ENCODE data around the gene UBXN11. TPM values are rescaled to one million over a fixed set of nuclear protein-coding genes. Genes with fewer than 3 reads are reported as not detected.
A peak's percentile ranks its signal among the peaks of the same experiment; 100 is the strongest.

Gene UBXN11
- total and polyA plus RNA-seq, 7 donors, result 3.5 to 7.0 (median 4.2) TPM

GRCh38 chr1:26237230-26237966 lies 69.0 kb downstream of the UBXN11 start:
- 47 to 68% (median 51%) methylated on average over 6 of the region's 6 CpGs for WGBS, 3 donors
- Histone ChIP-seq H3K27me3 (ENCODE audit: insufficient read depth in 3 of 3, low read length in 2 of 3) (no peaks in the 10 kb centered on the region), H3K36me3 (ENCODE audit: insufficient read depth in 1 of 2, low read depth in 1 of 2) (peaks cover 0 to 22% of the 10 kb centered on the region in 2 donors), H3K4me1 (peaks cover 22% of the 10 kb centered on the region), H3K27ac (peak overlapping the region; percentile 89), H3K4me3 (peak overlapping the region; percentile 74), H3K9me3 (no peaks in the 10 kb centered on the region)
- TF ChIP-seq, protein P1, sequence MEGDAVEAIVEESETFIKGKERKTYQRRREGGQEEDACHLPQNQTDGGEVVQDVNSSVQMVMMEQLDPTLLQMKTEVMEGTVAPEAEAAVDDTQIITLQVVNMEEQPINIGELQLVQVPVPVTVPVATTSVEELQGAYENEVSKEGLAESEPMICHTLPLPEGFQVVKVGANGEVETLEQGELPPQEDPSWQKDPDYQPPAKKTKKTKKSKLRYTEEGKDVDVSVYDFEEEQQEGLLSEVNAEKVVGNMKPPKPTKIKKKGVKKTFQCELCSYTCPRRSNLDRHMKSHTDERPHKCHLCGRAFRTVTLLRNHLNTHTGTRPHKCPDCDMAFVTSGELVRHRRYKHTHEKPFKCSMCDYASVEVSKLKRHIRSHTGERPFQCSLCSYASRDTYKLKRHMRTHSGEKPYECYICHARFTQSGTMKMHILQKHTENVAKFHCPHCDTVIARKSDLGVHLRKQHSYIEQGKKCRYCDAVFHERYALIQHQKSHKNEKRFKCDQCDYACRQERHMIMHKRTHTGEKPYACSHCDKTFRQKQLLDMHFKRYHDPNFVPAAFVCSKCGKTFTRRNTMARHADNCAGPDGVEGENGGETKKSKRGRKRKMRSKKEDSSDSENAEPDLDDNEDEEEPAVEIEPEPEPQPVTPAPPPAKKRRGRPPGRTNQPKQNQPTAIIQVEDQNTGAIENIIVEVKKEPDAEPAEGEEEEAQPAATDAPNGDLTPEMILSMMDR (IDR thresholded peaks at IDR 0.05), result no peak
- ATAC-seq (no peak), DNase-seq (no peak)
- intact Hi-C loops (cut with DNase I), result loop anchor here (5.0 to 10.0 kb wide), 2 partner anchors 35 to 123 kb away; partner anchors contain the start of gene PDIK1L (in 1 of the 2)

- ATAC-seq (peak in 1 of 4 donors; percentile 1), DNase-seq (peak in 1 of 2 donors; percentile 16)
- Histone ChIP-seq H3K36me3 (ENCODE audit: insufficient read depth in 1 of 2, low read depth in 1 of 2) (peaks cover 0 to 1% of the 10 kb centered on the region in 2 donors), H3K4me3 (peak overlapping the region; percentile 74), H3K9me3 (no peaks in the 10 kb centered on the region), H3K4me1 (peaks cover 20% of the 10 kb centered on the region), H3K27ac (peak overlapping the region; percentile 89), H3K27me3 (ENCODE audit: insufficient read depth in 3 of 3, low read length in 2 of 3) (no peaks in the 10 kb centered on the region)
- 2 to 3% (median 3%) methylated on average over 30 of the region's 30 CpGs for WGBS, 3 donors
- TF ChIP-seq, protein P1 (IDR thresholded peaks at IDR 0.05), result no peak
- intact Hi-C loops (cut with DNase I), result loop anchor here (5.0 to 10.0 kb wide), 3 partner anchors 37 to 120 kb away; partner anchors contain the start of gene PDIK1L (in 1 of the 2)
Measured at GRCh38 chr1:26234644-26235370, 71.6 kb downstream of the UBXN11 start.

DNA sequence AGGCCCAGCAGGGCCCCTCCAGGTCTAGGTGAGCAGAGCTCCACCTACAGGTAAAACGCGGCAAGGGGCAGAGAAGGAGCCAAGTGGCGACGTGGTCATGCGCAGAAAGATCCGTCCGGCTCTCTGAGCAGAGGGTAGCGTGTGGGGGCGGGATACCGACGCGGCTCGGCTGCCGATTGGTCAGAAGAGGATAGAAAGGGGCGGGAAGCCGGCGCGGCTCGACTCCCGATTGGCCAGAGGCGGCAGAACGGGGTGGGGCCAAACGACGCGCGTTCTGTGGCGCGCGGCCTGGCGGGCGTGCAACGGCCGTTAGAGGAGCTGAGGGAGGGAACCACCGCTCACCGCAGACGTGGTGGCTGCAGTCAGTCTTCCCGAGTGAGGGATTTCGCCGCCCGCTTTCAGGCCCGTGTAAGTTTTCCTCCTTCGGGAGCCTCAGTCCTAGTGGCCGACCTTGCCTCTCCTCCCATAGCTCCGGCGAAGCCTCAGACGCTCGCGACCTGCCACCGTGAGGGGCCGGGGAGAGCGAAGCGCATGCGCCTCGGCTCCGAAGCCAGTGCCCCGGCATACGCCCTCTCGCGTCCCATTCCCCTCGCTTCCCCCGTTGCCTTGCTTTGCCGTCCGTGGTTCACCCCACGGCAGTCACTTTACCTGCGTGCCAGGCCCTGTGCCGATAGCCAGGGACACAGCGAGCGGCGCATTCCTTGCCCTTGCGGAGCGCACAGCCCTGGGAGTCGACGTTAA lies 72.4 kb downstream of the UBXN11 start, which contains the start of gene CEP85:
CEP85 (plus strand) TSS at position 298 of the 741 bp plus-strand sequence. CDS start 5,584 bp downstream, outside the sequence.
- Histone ChIP-seq H3K4me3 (peak within 1 kb of the TSS; percentile 74), H3K27me3 (ENCODE audit: insufficient read depth in 3 of 3, low read length in 2 of 3) (no peaks in the 10 kb centered on the region), H3K27ac (peak within 1 kb of the TSS; percentile 89), H3K4me1 (peaks cover 20% of the 10 kb centered on the region), H3K36me3 (ENCODE audit: insufficient read depth in 1 of 2, low read depth in 1 of 2) (no peaks in the 10 kb centered on the region), H3K9me3 (no peaks in the 10 kb centered on the region)
- DNase-seq, result peak; percentile 97 to 99
- intact Hi-C loops (cut with DNase I), result loop anchor here (5.0 to 10.0 kb wide), 2 partner anchors 52 to 119 kb away; partner anchors contain the start of gene PDIK1L (in 1 of the 2)
- TF ChIP-seq, protein P1 (IDR thresholded peaks at IDR 0.05), result peak; percentile 81
- peak; percentile 94 to 99 (median 97) for ATAC-seq
- 0% methylated on average over 50 to 73 of the region's 73 CpGs for WGBS, 3 donors

Other genes starting within 250 kb of the UBXN11 start
- gene TRIM63, start 239.0 kb downstream of the UBXN11 start, total RNA-seq, result 1,000 to 10,000 TPM in 1 of 4 donors, 100 to 1,000 TPM in 2, 10 to 100 TPM in 1; 74.2 to 2,937 (median 350) TPM
- 1,000 to 10,000 TPM in 2 of 3 donors, 100 to 1,000 TPM in 1; 369 to 2,799 (median 1,951) TPM for gene TRIM63, start 239.0 kb downstream of the UBXN11 start, polyA plus RNA-seq
- gene PDIK1L, start 194.8 kb downstream of the UBXN11 start, total RNA-seq, result 1 to 10 TPM; 3.1 to 7.0 (median 5.3) TPM
- 1 to 10 TPM; 1.4 to 5.8 (median 2.4) TPM for gene PDIK1L, start 194.8 kb downstream of the UBXN11 start, polyA plus RNA-seq
- 1 to 10 TPM; 1.2 to 2.9 (median 1.3) TPM for gene FAM110D, start 147.6 kb downstream of the UBXN11 start, total RNA-seq
- gene FAM110D, start 147.6 kb downstream of the UBXN11 start, polyA plus RNA-seq, result 1 to 10 TPM; 1.4 to 1.7 (median 1.7) TPM
- not detected for gene C1orf232, start 137.7 kb downstream of the UBXN11 start, total RNA-seq
- not detected for gene C1orf232, start 137.7 kb downstream of the UBXN11 start, polyA plus RNA-seq
- gene ZNF593, start 136.7 kb downstream of the UBXN11 start, total RNA-seq, result 100 to 1,000 TPM in 1 of 4 donors, 10 to 100 TPM in 3; 75.2 to 116 (median 78.3) TPM
- gene ZNF593, start 136.7 kb downstream of the UBXN11 start, polyA plus RNA-seq, result 100 to 1,000 TPM in 2 of 3 donors, 10 to 100 TPM in 1; 65.7 to 236 (median 162) TPM
- gene ZNF593OS, start 134.8 kb downstream of the UBXN11 start, total RNA-seq, result 1 to 10 TPM; 1.6 to 4.2 (median 2.9) TPM
- under 1 TPM; 0.16 to 0.70 (median 0.44) TPM for gene ZNF593OS, start 134.8 kb downstream of the UBXN11 start, polyA plus RNA-seq
- 10 to 100 TPM; 54.8 to 90.4 (median 73.0) TPM for gene CNKSR1, start 129.1 kb downstream of the UBXN11 start, total RNA-seq
- 10 to 100 TPM; 11.0 to 45.3 (median 24.5) TPM for gene CNKSR1, start 129.1 kb downstream of the UBXN11 start, polyA plus RNA-seq
- under 1 TPM in 1 of 4 donors, not detected in 3; 0.24 TPM for gene CATSPER4, start 116.0 kb downstream of the UBXN11 start, total RNA-seq
- gene CATSPER4, start 116.0 kb downstream of the UBXN11 start, polyA plus RNA-seq, result under 1 TPM in 1 of 3 donors, not detected in 2; 0.01 TPM
- gene CEP85, start 72.4 kb downstream of the UBXN11 start, total RNA-seq, result 10 to 100 TPM; 16.0 to 52.5 (median 41.1) TPM
- 10 to 100 TPM; 14.8 to 24.2 (median 18.0) TPM for gene CEP85, start 72.4 kb downstream of the UBXN11 start, polyA plus RNA-seq
- gene SH3BGRL3, start 26.6 kb downstream of the UBXN11 start, total RNA-seq, result 10 to 100 TPM; 21.4 to 30.6 (median 22.6) TPM
- gene SH3BGRL3, start 26.6 kb downstream of the UBXN11 start, polyA plus RNA-seq, result 10 to 100 TPM; 10.9 to 78.1 (median 18.2) TPM
- 1 to 10 TPM; 2.1 to 4.2 (median 4.1) TPM for gene CD52, start 11.3 kb upstream of the UBXN11 start, total RNA-seq
- gene CD52, start 11.3 kb upstream of the UBXN11 start, polyA plus RNA-seq, result 1 to 10 TPM; 2.9 to 3.9 (median 3.6) TPM
- 1 to 10 TPM in 1 of 4 donors, under 1 TPM in 1, not detected in 2; 0.56 to 2.9 TPM for gene CRYBG2, start 47.5 kb upstream of the UBXN11 start, total RNA-seq
- under 1 TPM in 1 of 3 donors, not detected in 2; 0.01 TPM for gene CRYBG2, start 47.5 kb upstream of the UBXN11 start, polyA plus RNA-seq
- gene ZNF683, start 66.1 kb upstream of the UBXN11 start, total RNA-seq, result not detected
- gene ZNF683, start 66.1 kb upstream of the UBXN11 start, polyA plus RNA-seq, result under 1 TPM in 1 of 3 donors, not detected in 2; 0.06 TPM
- gene LIN28A, start 104.2 kb upstream of the UBXN11 start, total RNA-seq, result not detected
- not detected for gene LIN28A, start 104.2 kb upstream of the UBXN11 start, polyA plus RNA-seq
- gene DHDDS, start 125.7 kb upstream of the UBXN11 start, total RNA-seq, result 10 to 100 TPM; 14.1 to 25.8 (median 21.4) TPM
- gene DHDDS, start 125.7 kb upstream of the UBXN11 start, polyA plus RNA-seq, result 10 to 100 TPM; 15.8 to 40.6 (median 23.3) TPM
- 100 to 1,000 TPM in 3 of 4 donors, 10 to 100 TPM in 1; 95.4 to 157 (median 135) TPM for gene HMGN2, start 165.8 kb upstream of the UBXN11 start, total RNA-seq
- 100 to 1,000 TPM; 103 to 136 (median 128) TPM for gene HMGN2, start 165.8 kb upstream of the UBXN11 start, polyA plus RNA-seq
- 1 to 10 TPM; 2.5 to 3.0 (median 2.7) TPM for gene RPS6KA1, start 223.1 kb upstream of the UBXN11 start, total RNA-seq
- 1 to 10 TPM in 2 of 3 donors, under 1 TPM in 1; 0.88 to 1.8 (median 1.3) TPM for gene RPS6KA1, start 223.1 kb upstream of the UBXN11 start, polyA plus RNA-seq

Measured in psoas muscle (tissue), 8 donors.